Activated CD4-positive, alpha-beta memory T cell treated with anti-CD3 and anti-CD28 coated beads, Interleukin-2, amount 10 ng/mL, durations not matched to agents 7 days and 5 days (primary cell): Measurements from ENCODE around the gene APC2. TPM values are rescaled to one million over a fixed set of nuclear protein-coding genes. Genes with fewer than 3 reads are reported as not detected.

Source experiments
- CTCF ChIA-PET: fragments of 350-600 bp; sonication (Branson Sonifier 250); formaldehyde crosslinking; loops from one replicate; lab custom pipeline; 2021; ENCODE audit warnings: antibody characterized with exemption, inconsistent platforms; lab: Charles Lee
- POLR2A ChIA-PET: fragments of 350-600 bp; sonication (Branson Sonifier 250); formaldehyde crosslinking; loops from one replicate; lab custom pipeline; 2021; ENCODE audit warnings: antibody characterized with exemption; lab: Charles Lee
- DNase-seq: peaks from one replicate; pipeline ENCODE4 v3.0.0-alpha.2; 2020
- H3K27ac Mint-ChIP-seq: one replicate; pipeline ENCODE4 v1.8.0; 2021; ENCODE audit warnings: mild to moderate bottlenecking, mixed read lengths
- H3K27me3 Mint-ChIP-seq: one replicate; pipeline ENCODE4 v1.8.0; 2021; ENCODE audit warnings: mixed read lengths
- H3K36me3 Mint-ChIP-seq: one replicate; pipeline ENCODE4 v1.8.0; 2021; ENCODE audit warnings: low read depth, mixed read lengths
- H3K4me1 Mint-ChIP-seq: one replicate; pipeline ENCODE4 v1.8.0; 2021; ENCODE audit warnings: mixed read lengths
- H3K4me3 Mint-ChIP-seq: one replicate; pipeline ENCODE4 v1.8.0; 2021; ENCODE audit warnings: mild to moderate bottlenecking, mixed read lengths
- H3K9me3 Mint-ChIP-seq: one replicate; pipeline ENCODE4 v1.8.0; 2021; ENCODE audit warnings: mixed read lengths
- total RNA-seq, 2 experiments: library from RNA; stranded (reverse); gene quantifications; one replicate each; pipeline ENCODE4 v1.2.3, GENCODE V29; 2021

The APC2 gene
- total RNA-seq, 2 experiments from 2014 or later = 0.03 TPM; not detected in 1

GRCh38 chr19:1478934-1479707, 29.2 kb downstream of the APC2 start, which contains the start of gene C19orf25:
C19orf25 (minus strand) TSS chr19:1479215; CDS start chr19:1478903, 312 bp downstream.
- H3K4me3 Mint-ChIP-seq = peak within 1 kb of the TSS; percentile 100
- peak within 1 kb of the TSS; percentile 87 for H3K27ac Mint-ChIP-seq
- no peaks in the 10 kb centered on the region for H3K27me3 Mint-ChIP-seq
- DNase-seq = peak; percentile 95
- CTCF ChIA-PET = no interaction called here
- no peaks in the 10 kb centered on the region for H3K9me3 Mint-ChIP-seq
- H3K36me3 Mint-ChIP-seq = peaks cover 11% of the 10 kb centered on the region
- POLR2A ChIA-PET = interaction anchor here (2.1 kb wide), 1 partner anchor 10 kb away, joined by 6 read pairs; no protein-coding TSS in a partner anchor
- peaks cover 20% of the 10 kb centered on the region for H3K4me1 Mint-ChIP-seq

GRCh38 chr19:1481224-1481892, 31.4 kb downstream of the APC2 start:
- Mint-ChIP-seq H3K27me3 (no peaks in the 10 kb centered on the region), H3K9me3 (no peaks in the 10 kb centered on the region), H3K27ac (no peak overlapping the region), H3K4me3 (no peak overlapping the region), H3K36me3 (peaks cover 8% of the 10 kb centered on the region), H3K4me1 (peaks cover 20% of the 10 kb centered on the region)
- no peak for DNase-seq
- ChIA-PET CTCF (no interaction called here), POLR2A (no interaction called here)

GRCh38 chr19:1481893-1482360, 32.0 kb downstream of the APC2 start:
- Mint-ChIP-seq H3K4me3 (no peak overlapping the region), H3K27ac (no peak overlapping the region), H3K36me3 (peaks cover 8% of the 10 kb centered on the region), H3K4me1 (peaks cover 20% of the 10 kb centered on the region), H3K9me3 (no peaks in the 10 kb centered on the region), H3K27me3 (no peaks in the 10 kb centered on the region)
- POLR2A ChIA-PET = no interaction called here
- DNase-seq = no peak
- CTCF ChIA-PET = no interaction called here

- CTCF ChIA-PET = no interaction called here
- H3K4me1 Mint-ChIP-seq = peaks cover 14% of the 10 kb centered on the region
- no peaks in the 10 kb centered on the region for H3K27me3 Mint-ChIP-seq
- peaks cover 3% of the 10 kb centered on the region for H3K36me3 Mint-ChIP-seq
- H3K4me3 Mint-ChIP-seq = no peak overlapping the region
- no peak for DNase-seq
- no peaks in the 10 kb centered on the region for H3K9me3 Mint-ChIP-seq
- no peak overlapping the region for H3K27ac Mint-ChIP-seq
- POLR2A ChIA-PET = no interaction called here
These were observed 32.6 kb downstream of the APC2 start for GRCh38 chr19:1482361-1483130.

GRCh38 chr19:1483131-1483978, 33.4 kb downstream of the APC2 start:
- no peaks in the 10 kb centered on the region for H3K9me3 Mint-ChIP-seq
- POLR2A ChIA-PET = no interaction called here
- CTCF ChIA-PET = no interaction called here

GRCh38 chr19:1483979-1484428, 34.1 kb downstream of the APC2 start:
- DNase-seq = no peak
- ChIA-PET POLR2A (no interaction called here), CTCF (no interaction called here)
- Mint-ChIP-seq H3K27ac (no peak overlapping the region), H3K4me3 (no peak overlapping the region), H3K4me1 (peaks cover 7% of the 10 kb centered on the region), H3K27me3 (no peaks in the 10 kb centered on the region), H3K36me3 (peaks cover 2% of the 10 kb centered on the region), H3K9me3 (no peaks in the 10 kb centered on the region)

More at GRCh38 chr19:1483131-1483978, 33.4 kb downstream of the APC2 start:
- peaks cover 8% of the 10 kb centered on the region for H3K4me1 Mint-ChIP-seq
- no peak for DNase-seq
- no peaks in the 10 kb centered on the region for H3K27me3 Mint-ChIP-seq
- H3K4me3 Mint-ChIP-seq = no peak overlapping the region
- no peak overlapping the region for H3K27ac Mint-ChIP-seq
- peaks cover 3% of the 10 kb centered on the region for H3K36me3 Mint-ChIP-seq

- H3K27me3 Mint-ChIP-seq = peaks cover 4% of the 10 kb centered on the region
- DNase-seq = no peak
- H3K27ac Mint-ChIP-seq = no peak overlapping the region
- no peaks in the 10 kb centered on the region for H3K36me3 Mint-ChIP-seq
- ChIA-PET CTCF (no interaction called here), POLR2A (no interaction called here)
- H3K4me3 Mint-ChIP-seq = no peak overlapping the region
- peaks cover 13% of the 10 kb centered on the region for H3K4me1 Mint-ChIP-seq
- no peaks in the 10 kb centered on the region for H3K9me3 Mint-ChIP-seq
These were observed 37.0 kb downstream of the APC2 start for GRCh38 chr19:1486720-1487575.

- DNase-seq = no peak
- Mint-ChIP-seq H3K9me3 (no peaks in the 10 kb centered on the region), H3K4me3 (no peak overlapping the region), H3K36me3 (no peaks in the 10 kb centered on the region), H3K27ac (no peak overlapping the region), H3K4me1 (peaks cover 15% of the 10 kb centered on the region), H3K27me3 (peaks cover 9% of the 10 kb centered on the region)
- CTCF ChIA-PET = no interaction called here
- POLR2A ChIA-PET = no interaction called here
These were observed 37.8 kb downstream of the APC2 start for GRCh38 chr19:1487576-1488281.

- Mint-ChIP-seq H3K27ac (no peak overlapping the region), H3K4me3 (no peak overlapping the region), H3K27me3 (peaks cover 11% of the 10 kb centered on the region), H3K36me3 (no peaks in the 10 kb centered on the region), H3K9me3 (no peaks in the 10 kb centered on the region), H3K4me1 (peaks cover 15% of the 10 kb centered on the region)
- CTCF ChIA-PET = no interaction called here
- DNase-seq = no peak
- POLR2A ChIA-PET = no interaction called here
These were observed 38.3 kb downstream of the APC2 start for GRCh38 chr19:1488282-1488601.

GRCh38 chr19:1489463-1490310, 39.8 kb downstream of the APC2 start:
- DNase-seq = no peak
- ChIA-PET POLR2A (interaction anchor here (1.7 kb wide), 1 partner anchor 18 kb away, joined by 4 read pairs; no protein-coding TSS in a partner anchor), CTCF (interaction anchor here (0.6 kb wide), 1 partner anchor 349 kb away, joined by 3 read pairs; no protein-coding TSS in a partner anchor)
- peaks cover 15% of the 10 kb centered on the region for H3K4me1 Mint-ChIP-seq
- peak overlapping the region; percentile 46 for H3K4me3 Mint-ChIP-seq
- H3K27me3 Mint-ChIP-seq = peaks cover 11% of the 10 kb centered on the region
- H3K27ac Mint-ChIP-seq = no peak overlapping the region
- H3K9me3 Mint-ChIP-seq = no peaks in the 10 kb centered on the region
- no peaks in the 10 kb centered on the region for H3K36me3 Mint-ChIP-seq
